ENCODE measurements around the gene LONP2. TPM values are rescaled to one million over a fixed set of nuclear protein-coding genes. Genes with fewer than 3 reads are reported as not detected.

The LONP2 gene
- total and polyA plus RNA-seq, 3 donors from 2014 or later = 36.4 to 51.7 (median 51.1) TPM

DNA sequence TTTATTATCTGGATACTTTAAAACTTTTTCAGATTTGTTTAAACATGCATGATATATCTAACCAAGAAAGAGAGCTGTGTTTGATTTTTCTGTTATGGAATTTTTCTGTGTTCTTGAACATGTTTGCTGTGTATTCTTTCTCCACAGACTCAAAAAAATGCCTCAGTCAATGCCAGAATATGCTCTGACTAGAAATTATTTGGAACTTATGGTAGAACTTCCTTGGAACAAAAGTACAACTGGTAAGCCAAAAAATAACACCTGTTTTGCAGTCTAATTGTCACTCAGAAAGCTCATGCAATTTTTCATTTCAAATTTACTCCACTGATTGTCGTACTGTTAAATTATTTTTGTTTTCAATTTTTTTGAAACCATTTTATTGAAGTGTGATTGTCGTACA is 18.5 kb downstream of the LONP2 start:
- H3K27ac ChIP-seq = no peak overlapping the region
- no peaks in the 10 kb centered on the region for H3K27me3 ChIP-seq
- no peaks in the 10 kb centered on the region for H3K36me3 ChIP-seq (ENCODE audit: low read depth, missing control alignments)
- H3K4me3 ChIP-seq = no peak overlapping the region
- no peaks in the 10 kb centered on the region for H3K4me1 ChIP-seq
- WGBS, 2 donors = 92 to 99% methylated on average over 2 of the region's 2 CpGs
- no peak for TF ChIP-seq POLR2A (IDR thresholded peaks at IDR 0.05)
- TF ChIP-seq, protein P1, sequence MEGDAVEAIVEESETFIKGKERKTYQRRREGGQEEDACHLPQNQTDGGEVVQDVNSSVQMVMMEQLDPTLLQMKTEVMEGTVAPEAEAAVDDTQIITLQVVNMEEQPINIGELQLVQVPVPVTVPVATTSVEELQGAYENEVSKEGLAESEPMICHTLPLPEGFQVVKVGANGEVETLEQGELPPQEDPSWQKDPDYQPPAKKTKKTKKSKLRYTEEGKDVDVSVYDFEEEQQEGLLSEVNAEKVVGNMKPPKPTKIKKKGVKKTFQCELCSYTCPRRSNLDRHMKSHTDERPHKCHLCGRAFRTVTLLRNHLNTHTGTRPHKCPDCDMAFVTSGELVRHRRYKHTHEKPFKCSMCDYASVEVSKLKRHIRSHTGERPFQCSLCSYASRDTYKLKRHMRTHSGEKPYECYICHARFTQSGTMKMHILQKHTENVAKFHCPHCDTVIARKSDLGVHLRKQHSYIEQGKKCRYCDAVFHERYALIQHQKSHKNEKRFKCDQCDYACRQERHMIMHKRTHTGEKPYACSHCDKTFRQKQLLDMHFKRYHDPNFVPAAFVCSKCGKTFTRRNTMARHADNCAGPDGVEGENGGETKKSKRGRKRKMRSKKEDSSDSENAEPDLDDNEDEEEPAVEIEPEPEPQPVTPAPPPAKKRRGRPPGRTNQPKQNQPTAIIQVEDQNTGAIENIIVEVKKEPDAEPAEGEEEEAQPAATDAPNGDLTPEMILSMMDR (IDR thresholded peaks at IDR 0.05) = no peak
- no peaks in the 10 kb centered on the region for H3K9me3 ChIP-seq
- intact Hi-C loops (cut with DNase I; ENCODE audit: low total_unique reads) = no loop called here
- no peak for DNase-seq

DNA sequence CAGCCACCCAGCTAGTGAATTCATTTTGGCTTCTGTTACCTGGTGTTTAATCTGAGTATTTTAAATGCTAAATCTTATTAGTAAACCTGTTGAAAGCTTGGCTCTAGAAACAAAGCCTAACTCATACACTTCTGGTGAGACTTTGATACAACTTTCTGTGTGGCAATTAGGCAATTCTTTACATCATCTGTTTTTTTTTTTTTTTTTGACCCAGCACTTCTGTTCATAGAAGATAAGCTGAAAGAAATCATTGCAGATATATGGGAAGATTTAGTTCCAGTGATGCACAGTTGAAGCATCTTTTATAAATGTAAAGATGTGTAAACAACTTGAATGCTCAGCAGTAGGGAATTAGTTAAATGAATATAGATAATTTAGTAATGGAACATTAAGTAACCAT is 24.9 kb downstream of the LONP2 start:
- H3K27me3 ChIP-seq = no peaks in the 10 kb centered on the region
- no peak for TF ChIP-seq POLR2A (IDR thresholded peaks at IDR 0.05)
- TF ChIP-seq, protein P1 (IDR thresholded peaks at IDR 0.05) = no peak
- no peak overlapping the region for H3K4me3 ChIP-seq
- H3K36me3 ChIP-seq (ENCODE audit: low read depth, missing control alignments) = no peaks in the 10 kb centered on the region
- DNase-seq = no peak
- no peak overlapping the region for H3K27ac ChIP-seq
- no peaks in the 10 kb centered on the region for H3K9me3 ChIP-seq
- H3K4me1 ChIP-seq = no peaks in the 10 kb centered on the region
- intact Hi-C loops (cut with DNase I; ENCODE audit: low total_unique reads) = no loop called here

DNA sequence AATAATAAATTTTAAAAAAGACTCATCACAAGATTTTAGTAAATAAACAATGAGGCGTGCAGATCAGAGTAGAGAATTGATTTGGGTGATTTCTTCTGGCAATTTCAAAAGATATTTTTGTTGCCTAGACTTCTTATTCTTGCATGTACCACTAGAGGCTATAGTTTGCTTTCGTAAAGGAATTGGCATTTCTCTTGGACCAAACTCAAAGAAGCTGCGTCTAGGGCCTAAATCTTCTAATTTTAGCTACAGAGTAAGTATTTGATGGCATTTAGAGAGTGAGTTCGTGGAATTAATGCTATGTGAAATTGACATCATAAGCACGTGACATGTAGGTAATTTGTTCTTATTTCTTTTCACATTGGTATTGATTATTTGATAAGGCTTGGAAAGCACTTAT is 27.6 kb downstream of the LONP2 start:
- H3K36me3 ChIP-seq (ENCODE audit: low read depth, missing control alignments) = no peaks in the 10 kb centered on the region
- H3K27me3 ChIP-seq = no peaks in the 10 kb centered on the region
- intact Hi-C loops (cut with DNase I; ENCODE audit: low total_unique reads) = no loop called here
- H3K27ac ChIP-seq = no peak overlapping the region
- H3K4me1 ChIP-seq = no peaks in the 10 kb centered on the region
- H3K9me3 ChIP-seq = no peaks in the 10 kb centered on the region
- H3K4me3 ChIP-seq = no peak overlapping the region
- 83 to 86% methylated on average over 5 of the region's 5 CpGs for WGBS, 2 donors
- TF ChIP-seq, protein P1 (IDR thresholded peaks at IDR 0.05) = no peak
- TF ChIP-seq POLR2A (IDR thresholded peaks at IDR 0.05) = no peak
- no peak for DNase-seq

DNA sequence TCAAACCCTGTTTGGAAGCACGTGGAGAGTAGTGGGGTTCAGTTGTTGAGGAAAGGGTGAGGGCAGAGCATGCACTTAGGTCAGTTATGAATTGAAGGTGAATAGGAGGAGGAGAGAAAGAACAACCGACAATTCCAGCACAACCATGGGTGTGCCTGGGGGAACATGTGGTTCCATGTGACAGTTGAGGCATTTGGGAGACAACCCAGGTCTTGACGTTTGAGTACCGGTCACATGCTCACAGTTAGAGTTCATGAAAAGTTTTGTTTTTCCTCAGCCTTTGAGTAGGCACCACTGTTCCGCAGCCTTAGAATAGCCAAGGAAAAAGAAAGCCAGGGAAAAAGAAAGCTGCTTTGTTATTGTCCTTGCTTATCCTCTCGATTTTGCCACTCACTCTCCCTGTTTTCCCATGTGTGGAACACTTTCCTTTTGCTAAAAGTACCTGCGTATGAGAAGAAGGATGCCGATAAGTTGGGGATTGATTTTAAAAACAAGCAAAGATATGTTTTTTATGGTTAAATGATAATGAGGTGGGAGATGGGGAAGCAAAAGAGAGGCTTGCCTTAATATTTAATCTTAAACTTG is 28.8 kb downstream of the LONP2 start:
- no peak for DNase-seq
- Histone ChIP-seq H3K36me3 (ENCODE audit: low read depth, missing control alignments) (no peaks in the 10 kb centered on the region), H3K9me3 (no peaks in the 10 kb centered on the region), H3K27ac (no peak overlapping the region), H3K4me3 (no peak overlapping the region), H3K27me3 (no peaks in the 10 kb centered on the region), H3K4me1 (no peaks in the 10 kb centered on the region)
- intact Hi-C loops (cut with DNase I; ENCODE audit: low total_unique reads) = no loop called here
- TF ChIP-seq, protein P1 (IDR thresholded peaks at IDR 0.05) = no peak
- TF ChIP-seq POLR2A (IDR thresholded peaks at IDR 0.05) = no peak
- WGBS, 2 donors = 82 to 86% methylated on average over 8 of the region's 8 CpGs

DNA sequence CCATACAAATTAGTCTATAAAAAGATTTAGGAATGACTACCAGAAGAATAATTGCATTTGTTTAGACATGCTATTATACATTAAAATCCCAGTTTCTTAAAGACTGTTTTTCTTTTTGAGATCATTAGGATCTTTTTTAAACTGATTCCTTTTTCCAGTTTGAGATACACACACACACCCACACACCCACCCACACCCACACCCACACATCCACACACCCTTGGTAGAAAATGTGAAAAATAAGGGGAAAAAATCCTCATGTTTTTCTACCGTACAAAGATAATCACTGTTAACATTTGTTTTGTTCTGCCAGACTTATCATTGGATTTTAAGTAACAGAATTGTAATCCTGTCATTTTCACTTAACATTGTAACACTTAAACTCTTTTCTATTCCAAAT is 30.4 kb downstream of the LONP2 start:
- no peak for TF ChIP-seq POLR2A (IDR thresholded peaks at IDR 0.05)
- TF ChIP-seq, protein P1 (IDR thresholded peaks at IDR 0.05) = no peak
- DNase-seq = no peak
- Histone ChIP-seq H3K4me3 (no peak overlapping the region), H3K36me3 (ENCODE audit: low read depth, missing control alignments) (no peaks in the 10 kb centered on the region), H3K9me3 (no peaks in the 10 kb centered on the region), H3K27ac (no peak overlapping the region), H3K27me3 (no peaks in the 10 kb centered on the region), H3K4me1 (no peaks in the 10 kb centered on the region)
- intact Hi-C loops (cut with DNase I; ENCODE audit: low total_unique reads) = no loop called here
- 60 to 63% methylated on average over 1 of the region's 1 CpG for WGBS, 2 donors
